Testis (tissue), 3 donors: ENCODE results near the gene SPINT2. TPM values are rescaled to one million over a fixed set of nuclear protein-coding genes. Genes with fewer than 3 reads are reported as not detected.

ENCODE experiments used
- DNase-seq: peaks from one replicate; pipeline ENCODE4 v3.0.0-alpha.2; 2019
- H3K27ac ChIP-seq, 2 donors: fragments of 200-600 bp; sonication (generic); one replicate each; pipeline ENCODE4 v1.5.1; 2019
- H3K27me3 ChIP-seq: fragments of 200-600 bp; sonication (generic); one replicate; pipeline ENCODE4 v1.5.1; 2019
- H3K36me3 ChIP-seq: fragments of 200-600 bp; sonication (generic); one replicate; pipeline ENCODE4 v1.5.1; 2017; ENCODE audit warnings: low read depth; ENCODE audit errors: missing control alignments
- H3K4me1 ChIP-seq: fragments of 200-600 bp; sonication (generic); one replicate; pipeline ENCODE4 v1.5.1; 2019
- H3K4me3 ChIP-seq, 2 donors: fragments of 200-600 bp; sonication (generic); one replicate each; pipeline ENCODE4 v1.5.1; 2017 to 2019
- H3K9me3 ChIP-seq: fragments of 200-600 bp; sonication (generic); one replicate; pipeline ENCODE4 v1.5.1; 2017
- CTCF ChIP-seq, 3 experiments: fragments of 450-650 bp in 2 of 3; fragments of 200-600 bp in 1 of 3; sonication (generic) in 1 of 3; IDR thresholded peaks; one replicate each; pipeline ENCODE4 v1.5.1; 2016 to 2019; ENCODE audit warnings: antibody characterized with exemption in 3 of 3, mild to moderate bottlenecking in 2 of 3, moderate library complexity in 1 of 3
- POLR2A ChIP-seq: fragments of 450-650 bp; IDR thresholded peaks from one replicate; pipeline ENCODE4 v1.6.1; 2017; ENCODE audit warnings: antibody characterized with exemption, mild to moderate bottlenecking, moderate library complexity
- WGBS, 2 donors: methylation state at CpG; one replicate each; pipeline ENCODE4 v1.1.5; 2018; 5-methylcytosine and 5-hydroxymethylcytosine counted together
- intact Hi-C: fragments of 100-400 bp; cut with DNase I; formaldehyde crosslinking; loops from one replicate; pipeline ENCODE4 v1.15.1; 2023; ENCODE audit warnings: low total_unique reads
- polyA plus RNA-seq: library from polyadenylated mRNA; stranded (reverse); fragments of 350-450 nt; fragmentation: Illumina TruSeq; extraction: RNeasy Lipid Tissue Mini Kit (QIAGEN cat#74804); gene quantifications from one replicate; pipeline ENCODE4 v1.2.3, GENCODE V29; 2014; ENCODE audit warnings: low read depth, low replicate concordance; ENCODE audit not compliant: insufficient read depth
- total RNA-seq, 2 donors: library from RNA; depleted of rRNA; stranded (reverse); fragments of >200 nt; gene quantifications; one replicate each; pipeline ENCODE4 v1.2.3, GENCODE V29; 2016

Gene SPINT2
- total and polyA plus RNA-seq, 3 donors from 2014 or later = 372 to 480 (median 389) TPM

- TF ChIP-seq CTCF (IDR thresholded peaks at IDR 0.05) = no peak
- no peak for TF ChIP-seq POLR2A
- 92 to 98% methylated on average over 4 of the region's 4 CpGs for WGBS, 2 donors
- H3K27me3 ChIP-seq = no peaks in the 10 kb centered on the region
- peaks cover 24% of the 10 kb centered on the region for H3K4me1 ChIP-seq
- no peak for DNase-seq
- H3K27ac ChIP-seq = no peak overlapping the region
- H3K9me3 ChIP-seq = no peaks in the 10 kb centered on the region
- no peaks in the 10 kb centered on the region for H3K36me3 ChIP-seq
- no peak overlapping the region for H3K4me3 ChIP-seq
- intact Hi-C loops = no loop called here
Observed at GRCh38 chr19:38324431-38324830, 60.1 kb downstream of the SPINT2 start.

- TF ChIP-seq CTCF (IDR thresholded peaks at IDR 0.05) (no peak), POLR2A (no peak)
- H3K36me3 ChIP-seq = no peaks in the 10 kb centered on the region
- intact Hi-C loops = loop anchor here (5.0 kb wide), 1 partner anchor 84 kb away; no protein-coding TSS in a partner anchor
- no peaks in the 10 kb centered on the region for H3K27me3 ChIP-seq
- H3K4me1 ChIP-seq = peaks cover 9% of the 10 kb centered on the region
- no peaks in the 10 kb centered on the region for H3K9me3 ChIP-seq
- H3K4me3 ChIP-seq = no peak overlapping the region
- DNase-seq = no peak
- 94 to 95% methylated on average over 17 to 22 of the region's 22 CpGs for WGBS, 2 donors
- H3K27ac ChIP-seq = no peak overlapping the region
Observed at GRCh38 chr19:38326591-38326990, 62.2 kb downstream of the SPINT2 start.

- H3K4me3 ChIP-seq = no peak overlapping the region
- intact Hi-C loops = loop anchor here (5.0 kb wide), 1 partner anchor 87 kb away; no protein-coding TSS in a partner anchor
- H3K27me3 ChIP-seq = no peaks in the 10 kb centered on the region
- H3K4me1 ChIP-seq = no peaks in the 10 kb centered on the region
- no peak for DNase-seq
- no peak for TF ChIP-seq CTCF (IDR thresholded peaks at IDR 0.05)
- TF ChIP-seq POLR2A = no peak
- H3K27ac ChIP-seq = no peak overlapping the region
- no peaks in the 10 kb centered on the region for H3K9me3 ChIP-seq
- H3K36me3 ChIP-seq = no peaks in the 10 kb centered on the region
- 93 to 94% methylated on average over 7 of the region's 7 CpGs for WGBS, 2 donors
Observed at GRCh38 chr19:38329651-38330050, 65.3 kb downstream of the SPINT2 start.

GRCh38 chr19:38331728-38332127, 67.4 kb downstream of the SPINT2 start:
- 83 to 97% methylated on average over 1 of the region's 1 CpG for WGBS, 2 donors
- Histone ChIP-seq H3K4me3 (no peak overlapping the region), H3K27me3 (no peaks in the 10 kb centered on the region), H3K27ac (no peak overlapping the region), H3K9me3 (no peaks in the 10 kb centered on the region), H3K4me1 (no peaks in the 10 kb centered on the region), H3K36me3 (no peaks in the 10 kb centered on the region)
- intact Hi-C loops = no loop called here
- TF ChIP-seq POLR2A = no peak
- TF ChIP-seq CTCF (IDR thresholded peaks at IDR 0.05) = no peak
- no peak for DNase-seq

GRCh38 chr19:38333245-38333644, 68.9 kb downstream of the SPINT2 start:
- TF ChIP-seq CTCF (IDR thresholded peaks at IDR 0.05) (no peak), POLR2A (no peak)
- Histone ChIP-seq H3K27ac (no peak overlapping the region), H3K36me3 (no peaks in the 10 kb centered on the region), H3K4me1 (peaks cover 4% of the 10 kb centered on the region), H3K4me3 (no peak overlapping the region), H3K9me3 (no peaks in the 10 kb centered on the region), H3K27me3 (no peaks in the 10 kb centered on the region)
- WGBS, 2 donors = 93 to 96% methylated on average over 9 of the region's 9 CpGs
- no peak for DNase-seq
- intact Hi-C loops = no loop called here
